Activated CD4-positive, alpha-beta T cell treated with anti-CD3 and anti-CD28 coated beads for 1 hour (primary cell): ENCODE data around the gene IRF2.
"Not testable (repeated sequence)": the region's sequence is repeated elsewhere in the genome, so short reads cannot be mapped to it uniquely, and the experiment has no call there.

ENCODE experiments used
- DNase-seq: peaks from one replicate; pipeline ENCODE4 v3.0.0-alpha.2; 2020

The IRF2 gene

GRCh38 chr4:184343502-184344177 lies 130.7 kb downstream of the IRF2 start:
- peak; percentile 14 for DNase-seq

GRCh38 chr4:184342857-184343237 lies 131.5 kb downstream of the IRF2 start:
- not testable (repeated sequence) for DNase-seq

DNA sequence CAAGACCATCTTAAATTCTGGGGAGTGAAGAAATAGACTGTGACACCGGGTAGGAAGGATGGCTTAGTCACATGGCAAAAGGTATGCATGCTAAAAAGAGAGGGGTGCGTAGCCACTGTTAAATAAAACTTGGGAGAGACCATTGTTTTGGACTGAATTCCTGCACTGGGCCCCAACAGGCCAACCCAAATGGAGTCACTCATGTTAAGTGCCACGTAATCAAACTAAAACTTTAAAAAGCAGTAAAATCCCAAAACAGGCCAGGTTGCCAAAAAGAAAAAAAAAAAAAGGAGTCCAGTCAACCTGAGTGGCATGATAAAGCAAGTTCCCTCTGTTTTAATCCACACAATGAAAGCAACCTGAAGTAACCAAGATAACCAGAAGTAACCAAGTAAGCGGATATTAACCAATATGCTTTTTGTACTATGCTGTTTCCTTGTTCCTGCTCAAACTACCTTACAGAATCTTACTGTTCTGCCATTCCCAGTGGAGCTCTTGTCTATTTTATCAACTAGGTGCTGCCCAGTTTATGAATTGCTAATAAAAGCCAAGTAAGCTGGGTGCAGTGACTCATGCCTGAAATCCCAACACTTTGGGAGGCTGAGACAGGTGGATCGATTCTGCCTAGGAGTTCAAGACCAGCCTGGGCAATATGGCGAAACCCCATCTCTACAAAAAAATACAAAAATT lies 132.0 kb downstream of the IRF2 start:
- DNase-seq, result no peak

DNA sequence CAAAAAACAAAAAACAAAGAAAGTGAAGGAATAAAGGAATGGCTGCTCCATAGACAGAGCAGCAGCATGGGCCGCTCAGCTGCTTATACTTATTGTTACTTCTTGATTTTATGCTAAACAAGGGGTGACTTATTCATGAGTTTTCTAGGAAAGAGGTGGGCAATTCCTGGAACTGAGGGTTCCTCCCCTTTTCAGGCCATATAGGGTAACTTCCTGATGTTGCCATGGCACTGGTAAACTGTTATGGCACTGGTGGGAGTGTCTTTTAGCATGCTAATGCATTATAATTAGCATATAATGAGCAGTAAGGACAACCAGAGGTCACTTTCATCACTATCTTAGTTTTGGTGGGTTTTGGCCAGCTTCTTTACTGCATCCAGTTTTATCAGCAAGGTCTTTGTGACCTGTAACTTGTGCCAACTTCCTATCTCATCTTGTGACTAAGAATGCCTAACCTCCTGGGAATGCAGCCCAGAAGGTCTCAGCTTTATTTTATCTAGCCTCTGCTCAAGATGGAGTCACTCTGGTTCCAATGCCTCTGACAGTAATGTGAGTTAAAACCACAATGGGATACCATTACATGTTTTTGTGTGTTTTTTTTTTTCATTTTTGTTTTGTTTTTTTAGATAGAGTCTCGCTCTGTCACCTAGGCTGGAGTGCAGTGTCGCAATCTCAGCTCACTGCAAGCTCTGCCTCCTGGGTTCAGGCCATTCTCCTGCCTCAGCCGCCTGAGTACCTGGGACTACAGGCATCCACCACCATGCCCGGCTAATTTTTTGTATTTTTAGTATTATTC lies 134.8 kb downstream of the IRF2 start:
- DNase-seq, result not testable (repeated sequence)

DNA sequence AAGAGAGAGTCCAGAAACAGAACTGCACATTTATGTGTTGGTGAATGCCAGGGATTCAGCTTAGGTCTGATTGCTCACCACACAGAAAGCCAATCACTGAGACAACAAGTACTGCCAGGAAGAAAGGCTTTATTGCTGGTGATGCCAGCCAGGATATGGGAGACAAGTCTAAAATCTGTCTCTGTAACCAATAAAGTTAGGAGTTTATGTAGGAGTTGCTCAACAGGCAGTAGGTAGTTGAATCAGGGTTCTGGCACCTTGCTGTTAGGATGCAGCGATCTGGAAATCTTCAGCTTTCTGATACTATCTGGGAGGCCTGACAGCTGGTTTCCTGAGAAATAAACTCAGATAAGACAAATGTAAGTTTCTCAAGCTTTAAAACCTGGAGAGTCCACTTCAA lies 136.4 kb downstream of the IRF2 start:
- no peak for DNase-seq
